ENCODE data around the gene ULK4.

DNA sequence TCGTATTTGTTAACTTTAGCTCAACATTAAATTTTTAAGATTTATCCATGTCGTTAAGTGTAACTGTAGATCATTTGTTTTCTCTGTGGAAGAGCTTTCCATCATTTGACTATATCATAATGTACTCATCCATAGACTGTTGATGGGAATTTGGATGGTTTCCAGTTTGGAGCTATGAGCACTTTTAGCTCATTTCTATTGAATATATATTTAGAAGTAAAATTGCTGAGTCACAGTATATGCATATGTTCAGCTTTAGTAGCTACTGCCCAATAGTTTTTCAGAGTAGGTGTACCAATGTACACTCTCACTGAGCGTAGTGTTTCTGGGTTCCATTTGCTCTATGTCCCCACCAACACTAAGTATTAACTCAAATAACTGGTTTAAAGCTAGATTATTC, 263.0 kb downstream of the ULK4 start:
- no peak for TF ChIP-seq CTCF (IDR thresholded peaks at IDR 0.05)
- no peak for TF ChIP-seq POLR2A (IDR thresholded peaks at IDR 0.05)

Measured in lower leg skin (tissue), 3 donors.